Midbrain (tissue), 1 donor: ENCODE measurements around the gene SH3RF3.
A peak's percentile ranks its signal among the peaks of the same experiment; 100 is the strongest.

Source experiments
- DNase-seq: peaks from one replicate; lab custom pipeline; 2025; lab: John Stamatoyannopoulos, UW

The SH3RF3 gene

DNA sequence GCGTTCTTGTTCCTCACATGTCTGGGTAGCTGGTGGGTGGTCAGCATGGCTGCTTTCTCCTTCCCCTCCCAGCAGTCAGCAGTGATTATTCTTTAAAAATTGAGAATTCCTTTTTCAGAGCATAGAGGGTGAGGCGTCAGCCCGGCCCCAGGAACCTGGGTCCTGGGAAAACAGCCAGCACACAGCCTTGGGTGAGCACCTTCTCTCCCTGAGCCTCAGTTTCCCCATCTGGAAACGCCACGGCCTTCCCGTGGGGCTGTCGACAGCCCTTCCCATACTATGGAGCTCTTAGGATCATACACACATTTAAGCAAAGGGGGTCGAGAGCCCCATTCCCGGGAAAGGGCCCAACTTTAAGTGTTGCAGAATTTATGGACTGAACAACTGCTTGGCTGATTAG, 73.5 kb downstream of the SH3RF3 start:
- DNase-seq = no peak

DNA sequence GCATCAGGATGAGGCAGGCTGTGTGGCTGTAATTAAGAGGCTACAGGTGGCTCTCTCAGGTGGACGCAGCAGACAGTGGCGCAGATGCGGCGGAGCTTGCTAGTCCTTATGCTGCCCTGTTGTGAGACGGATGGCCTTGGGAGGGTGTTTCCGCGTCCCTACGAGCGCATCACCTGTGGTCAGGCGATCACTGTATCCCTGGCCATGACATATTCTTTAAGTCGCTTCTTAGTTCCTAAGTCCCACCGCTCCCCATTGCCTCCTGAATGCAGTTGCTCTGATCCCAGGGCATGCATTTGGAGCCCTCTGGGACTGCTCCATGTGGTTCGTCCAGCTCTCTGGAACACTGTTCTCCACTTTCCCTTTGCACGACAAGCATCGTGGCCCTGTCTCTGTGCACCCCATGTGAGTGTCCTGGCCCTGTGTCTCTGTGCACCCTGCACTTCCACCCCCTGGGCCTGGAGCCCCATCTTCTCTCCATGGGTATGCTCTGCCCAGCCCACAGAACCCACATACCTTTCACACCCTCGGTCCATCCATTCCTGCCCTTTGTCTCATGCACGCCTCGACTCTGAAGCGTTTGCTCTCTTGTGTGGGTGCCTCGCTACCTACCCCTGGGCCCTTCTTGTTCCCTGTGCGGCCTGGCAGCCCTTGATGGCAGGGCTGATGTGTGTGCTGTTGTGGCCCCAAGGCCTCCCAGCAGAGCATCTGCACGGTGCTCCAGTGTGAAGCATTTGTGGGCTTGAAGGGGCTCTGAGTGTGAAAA, 74.4 kb downstream of the SH3RF3 start:
- DNase-seq = no peak

DNA sequence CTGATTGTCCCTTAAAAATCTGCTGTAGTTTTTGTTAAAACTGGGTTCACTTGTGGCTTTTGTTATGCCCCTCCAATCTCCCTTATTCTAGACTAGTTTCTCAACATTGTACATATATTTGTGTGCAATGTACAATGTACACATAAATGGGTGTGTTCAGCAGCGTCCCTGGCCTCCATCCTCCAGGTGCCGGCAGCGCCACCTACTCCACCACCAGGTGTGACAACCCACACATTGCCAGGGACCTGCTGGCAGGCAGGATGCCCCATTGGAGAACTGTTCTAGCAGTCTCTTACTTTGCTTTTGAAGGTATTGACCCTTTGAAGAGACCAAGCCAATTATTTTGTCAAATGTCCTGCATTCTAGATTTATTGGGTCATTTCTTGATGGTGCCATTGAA, 75.4 kb downstream of the SH3RF3 start:
- no peak for DNase-seq

DNA sequence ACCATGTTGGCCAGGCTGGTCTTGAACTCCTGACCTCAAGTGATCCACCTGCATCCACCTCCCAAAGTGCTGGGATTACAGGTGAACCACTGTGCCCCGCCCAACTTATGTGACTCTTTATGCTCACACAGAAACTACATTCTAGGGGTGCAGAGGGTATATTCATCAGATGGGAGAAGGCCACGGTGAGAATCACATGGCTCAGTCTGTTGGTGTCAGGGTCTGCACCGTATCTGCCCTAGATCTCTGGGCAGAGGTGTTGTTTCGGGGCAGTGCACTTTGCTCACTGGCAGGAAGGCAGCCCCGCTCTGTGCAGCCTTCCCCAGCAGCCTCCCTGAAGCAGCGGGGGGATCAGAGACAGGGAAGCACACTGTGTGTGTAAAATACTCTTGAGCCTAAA, 76.4 kb downstream of the SH3RF3 start:
- DNase-seq = no peak

DNA sequence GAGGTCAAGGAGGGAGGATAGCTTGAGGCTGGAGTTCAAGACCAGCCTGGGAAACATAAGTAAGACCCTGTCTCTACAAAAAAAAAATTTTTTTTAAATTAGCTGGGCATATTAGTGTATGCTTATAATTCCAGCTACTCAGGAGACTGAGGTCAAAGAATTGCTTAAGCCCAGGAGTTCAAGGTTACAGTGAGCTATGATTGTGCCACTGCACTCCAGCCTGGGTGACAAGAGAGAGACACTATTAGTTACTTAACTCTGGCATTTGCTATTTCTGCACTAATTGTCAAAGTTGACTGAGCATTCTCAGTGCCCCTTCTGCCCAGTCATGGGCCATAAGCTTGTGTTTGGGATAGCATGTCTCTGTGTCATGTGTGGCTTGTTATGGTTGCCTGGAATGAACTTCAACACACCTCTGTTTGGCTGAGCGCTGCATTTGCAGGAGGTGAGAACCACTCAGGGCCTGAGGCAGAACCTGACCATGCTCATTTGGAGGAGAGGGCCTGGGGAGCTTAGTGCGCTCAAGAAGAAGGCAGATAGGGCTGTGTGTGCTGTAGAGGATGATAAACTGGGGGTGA, 77.7 kb downstream of the SH3RF3 start:
- DNase-seq = no peak

DNA sequence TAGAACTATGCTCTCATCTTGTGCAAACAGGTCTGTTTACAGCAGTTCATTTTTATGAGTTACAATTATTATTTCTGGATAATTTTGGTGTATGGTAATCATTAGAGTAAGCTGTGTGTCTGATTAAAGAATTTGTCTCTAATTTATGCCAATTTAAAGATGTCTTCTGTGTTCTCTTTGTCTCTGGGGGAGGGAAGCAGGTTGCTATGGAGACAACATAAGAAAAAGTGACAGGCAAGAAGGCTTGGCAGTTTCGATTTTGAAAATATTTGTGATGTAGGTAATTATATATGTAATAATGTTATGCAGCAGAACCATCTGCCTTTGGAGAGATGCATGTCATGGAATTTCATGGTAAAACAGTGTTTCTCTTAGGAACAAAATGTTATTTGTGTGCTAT, 78.2 kb downstream of the SH3RF3 start:
- DNase-seq = no peak

DNA sequence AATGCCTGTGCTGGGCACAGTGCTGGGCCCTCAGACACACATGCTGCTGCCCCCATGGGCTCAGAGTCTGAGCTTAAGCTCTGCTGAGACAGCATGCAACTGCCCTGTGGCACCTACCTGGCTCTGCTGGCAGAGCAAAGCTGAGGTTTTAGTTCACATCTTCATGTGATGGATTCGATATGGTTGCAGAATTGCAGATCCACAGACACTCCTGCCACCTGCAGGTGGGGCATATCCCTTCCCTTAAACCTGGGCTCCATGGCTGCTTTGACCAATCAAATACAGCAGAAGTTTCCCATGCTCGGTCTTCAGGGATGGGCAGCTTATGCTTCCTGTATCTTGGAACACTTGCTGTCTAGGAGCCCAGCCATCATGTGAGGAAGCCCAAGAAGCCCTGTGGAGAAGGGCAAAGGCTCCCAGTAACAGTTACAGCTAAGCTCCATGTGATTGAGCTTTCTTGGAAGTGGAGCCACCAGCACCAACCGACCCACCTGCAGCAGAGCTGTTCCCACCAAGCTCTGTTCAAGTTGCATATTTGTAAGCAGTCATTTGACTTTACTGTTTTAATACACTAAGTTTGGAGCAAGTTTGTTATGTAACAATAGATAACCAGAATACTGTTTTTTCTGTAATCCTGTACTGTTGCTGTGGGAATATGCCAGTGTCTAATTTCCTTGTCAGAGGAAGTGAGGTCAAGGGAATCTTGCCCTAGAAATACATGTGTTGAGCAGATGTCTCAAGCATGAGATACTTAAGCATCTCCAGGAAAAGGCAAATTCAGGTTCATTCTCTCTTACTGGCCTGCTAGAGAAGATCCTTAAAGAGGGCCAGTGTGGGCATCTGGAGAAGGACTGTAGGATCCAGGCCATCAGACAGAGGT, 79.3 kb downstream of the SH3RF3 start:
- no peak for DNase-seq

DNA sequence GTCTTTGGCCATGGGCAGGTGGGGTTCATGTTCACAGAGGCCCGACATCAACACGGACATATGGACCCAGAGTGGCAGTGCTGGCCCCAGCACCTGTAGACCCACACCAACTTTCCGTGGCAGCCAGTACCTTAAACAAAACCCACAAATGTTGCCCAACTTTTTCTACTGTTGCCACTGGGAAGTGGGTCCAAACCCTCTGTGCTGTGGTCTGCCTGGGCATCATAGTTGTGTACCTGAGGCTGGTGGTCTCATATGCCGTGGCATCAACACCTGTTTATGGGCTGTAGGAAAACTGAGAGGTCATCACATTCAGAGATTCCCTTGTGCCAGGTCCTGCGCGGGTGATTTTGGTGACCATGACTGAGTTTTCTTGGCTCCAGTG, 79.9 kb downstream of the SH3RF3 start:
- DNase-seq = no peak

DNA sequence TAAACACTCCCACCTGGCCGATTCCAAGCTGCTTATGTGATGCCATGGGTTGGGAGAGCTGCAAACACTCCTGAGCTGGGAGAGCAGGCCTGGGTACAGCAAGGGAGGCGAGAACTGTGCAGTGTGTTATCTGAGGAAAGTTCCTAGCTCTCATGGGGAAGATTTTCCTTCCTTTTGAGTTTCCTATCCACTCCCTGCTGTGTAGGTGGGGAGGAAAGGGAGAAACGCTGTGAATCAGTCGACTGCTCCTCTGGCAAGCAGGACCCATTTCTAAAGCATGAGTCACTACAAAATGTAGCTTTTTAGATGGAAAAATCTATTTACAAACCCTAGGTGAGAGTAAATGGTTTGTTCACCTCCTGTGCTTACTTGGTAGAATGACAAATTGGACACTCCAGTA, 80.4 kb downstream of the SH3RF3 start:
- no peak for DNase-seq

DNA sequence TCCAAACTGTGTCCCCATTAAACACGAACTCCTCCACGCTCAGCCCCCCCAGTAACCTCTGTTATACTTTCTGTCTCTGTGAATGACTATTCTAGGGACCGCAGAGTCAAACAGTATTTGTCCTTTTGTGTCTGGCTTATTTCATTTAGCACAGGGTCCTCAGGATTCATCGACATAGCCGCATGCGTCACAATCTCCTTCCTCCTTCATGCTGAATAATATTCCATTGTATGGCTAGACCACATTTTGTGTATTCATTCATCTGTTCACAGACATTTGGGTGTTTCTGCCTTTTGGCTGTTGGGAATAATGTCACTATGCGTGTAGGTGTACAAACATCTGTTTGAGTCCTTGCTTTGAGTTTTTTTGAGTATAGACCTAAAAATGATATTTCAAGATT, 80.9 kb downstream of the SH3RF3 start:
- no peak for DNase-seq

DNA sequence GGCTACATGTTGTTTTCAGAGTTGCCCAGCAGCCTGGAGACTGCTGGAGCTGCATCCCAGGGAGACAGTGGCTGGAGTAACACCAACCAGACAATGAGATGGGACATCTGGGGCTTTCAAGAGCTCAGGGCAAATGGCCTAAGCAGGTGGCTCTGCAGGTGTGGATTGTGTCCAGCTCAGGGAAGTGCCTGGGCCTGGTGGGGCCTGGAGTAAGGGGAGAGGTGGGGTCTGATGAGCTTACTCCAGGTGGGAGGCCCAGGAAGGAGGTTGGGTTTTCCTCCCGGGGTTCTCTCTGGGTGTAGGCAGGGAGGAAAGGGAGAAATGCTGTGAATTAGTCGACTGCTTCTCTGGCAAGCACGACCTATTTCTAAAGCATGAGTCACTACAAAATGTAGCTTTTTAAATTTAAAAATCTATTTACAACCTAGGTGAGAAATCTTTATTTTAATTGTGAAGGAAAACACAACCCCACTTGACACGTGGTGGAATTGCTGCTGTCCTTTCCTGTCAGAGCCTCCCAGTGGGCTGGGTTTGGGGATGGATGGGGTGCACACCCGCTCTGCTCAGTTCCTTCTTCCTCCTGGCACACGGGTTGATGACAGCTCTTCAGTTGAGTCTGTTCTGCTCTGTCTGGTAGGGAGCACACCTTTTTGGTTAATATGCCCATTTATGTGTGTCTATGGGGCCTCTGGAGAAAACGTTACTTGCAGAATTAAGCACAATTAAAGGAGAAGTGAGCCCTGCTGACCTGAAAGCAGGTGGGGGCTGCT, 81.6 kb downstream of the SH3RF3 start:
- no peak for DNase-seq

DNA sequence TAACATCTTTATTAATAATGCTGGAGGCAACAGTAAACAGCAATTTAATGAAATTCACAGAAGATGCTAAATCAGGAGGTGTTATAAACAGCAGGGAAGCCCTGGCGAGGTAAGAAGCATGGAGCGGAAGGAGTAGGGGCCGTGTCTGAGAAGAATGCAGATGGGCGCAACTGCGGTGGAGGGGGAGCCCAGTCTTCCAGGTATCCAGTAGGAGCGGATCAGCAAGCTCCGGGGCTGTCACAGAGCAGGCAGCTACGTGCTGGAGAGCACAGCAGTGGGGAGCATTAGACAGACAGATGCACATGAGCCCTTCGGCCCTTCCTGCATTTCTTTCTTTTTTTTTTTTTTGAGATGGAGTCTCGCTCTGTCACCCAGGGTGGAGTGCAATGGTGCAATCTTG, 82.3 kb downstream of the SH3RF3 start:
- no peak for DNase-seq

DNA sequence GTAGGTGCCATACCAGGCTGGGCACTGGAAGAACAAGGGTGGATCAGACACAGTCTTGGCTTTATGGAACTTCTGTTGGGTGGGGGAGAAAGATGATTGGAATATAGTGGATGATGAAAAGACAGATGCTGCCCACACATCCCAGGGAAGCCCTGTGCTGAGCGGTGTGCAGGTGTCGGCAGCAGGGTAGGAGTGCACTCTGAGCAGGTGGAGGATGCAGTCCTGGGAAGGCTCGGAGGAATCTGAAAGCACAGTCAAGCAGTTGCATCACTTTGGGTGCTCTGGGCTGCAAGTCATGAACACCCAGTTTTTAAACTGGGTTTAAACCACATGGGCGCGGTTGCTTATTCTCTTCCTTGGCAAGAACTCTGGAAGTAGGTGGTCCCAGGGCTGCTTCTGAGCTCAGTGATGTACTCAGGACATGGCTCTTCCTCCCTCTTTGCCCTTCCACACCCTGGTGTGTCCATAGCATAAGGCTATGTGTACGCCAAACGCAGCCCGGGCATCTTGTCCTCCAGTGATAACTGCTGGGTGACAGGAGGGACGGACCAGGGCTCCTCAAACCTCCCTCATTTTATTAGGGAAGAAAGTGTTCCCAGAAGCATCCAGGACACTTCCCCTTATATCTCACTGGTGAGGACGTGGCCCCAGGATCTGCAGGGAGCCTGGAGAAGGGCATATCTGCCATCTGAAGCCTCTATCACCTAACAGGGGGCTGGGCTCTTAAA, 84.0 kb downstream of the SH3RF3 start:
- no peak for DNase-seq

DNA sequence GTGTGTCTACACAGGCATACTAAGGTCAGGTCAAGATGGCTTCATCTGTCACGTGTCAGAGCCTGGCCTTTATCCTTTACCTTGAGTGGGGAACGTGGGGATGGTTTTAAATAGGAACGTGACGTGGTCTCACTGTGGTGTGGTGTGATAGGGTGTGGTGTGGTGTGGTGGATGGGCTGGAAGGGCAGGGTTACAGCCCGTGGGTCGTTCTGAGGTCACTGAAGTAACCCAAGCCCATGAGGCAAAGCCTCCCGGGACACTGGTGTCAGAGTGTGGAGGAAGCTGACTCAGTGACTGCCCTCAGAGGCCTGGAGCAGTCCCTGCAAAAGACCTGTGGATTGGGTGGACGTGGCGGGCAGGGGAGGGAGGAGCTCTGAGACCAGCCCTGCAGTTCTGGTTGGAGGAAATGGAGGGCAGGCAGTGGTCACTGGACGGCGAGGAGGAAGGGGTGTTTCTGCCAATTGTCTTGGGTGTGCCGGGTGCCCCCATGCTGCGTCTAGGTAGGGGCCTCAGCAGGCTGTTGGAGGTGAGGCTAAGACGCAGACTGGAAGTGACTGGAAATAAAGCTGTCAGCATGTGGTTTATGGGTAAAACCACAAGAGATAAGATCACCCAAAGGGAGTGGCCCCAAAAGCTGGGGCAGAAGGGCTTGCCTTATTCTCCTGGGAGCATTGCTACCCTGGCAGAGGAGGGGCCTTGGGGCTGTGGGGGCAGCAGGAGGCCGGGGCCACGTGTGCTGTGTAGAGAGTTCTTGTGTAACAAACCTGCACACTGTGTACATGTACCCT, 84.8 kb downstream of the SH3RF3 start:
- no peak for DNase-seq

DNA sequence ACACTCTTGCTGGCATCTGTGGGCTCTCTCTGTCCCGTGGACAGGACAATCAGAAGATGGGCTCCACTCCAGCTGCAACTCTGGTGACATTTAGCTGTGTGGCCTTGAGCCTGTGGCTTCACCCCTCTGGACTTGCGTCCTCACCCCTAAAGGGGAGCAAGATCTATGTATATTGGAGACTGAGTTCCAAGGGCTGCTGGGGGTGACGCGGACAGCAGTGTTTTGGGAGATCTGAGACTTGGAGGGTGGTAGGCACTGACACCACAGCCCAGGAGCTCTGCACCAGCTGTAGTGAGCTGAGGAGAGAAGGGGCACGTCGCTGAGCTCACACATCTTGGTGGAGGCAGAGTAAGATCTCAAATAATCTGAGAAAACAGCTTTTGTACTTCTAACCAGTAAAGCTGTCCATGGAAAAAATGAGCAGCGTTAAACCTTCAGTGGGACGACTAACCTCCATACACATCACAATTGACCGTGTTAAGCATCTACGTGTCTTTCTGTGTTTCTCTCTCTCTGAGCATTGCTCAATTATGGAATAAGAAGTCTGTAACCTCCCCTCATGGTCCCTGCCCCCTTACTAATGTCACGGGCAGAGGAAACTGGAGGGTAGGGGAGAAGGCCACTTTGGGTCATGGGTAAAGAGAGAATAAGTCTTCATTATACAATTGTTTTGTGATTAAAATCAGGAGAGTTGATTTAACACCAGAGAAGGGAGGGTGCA, 85.8 kb downstream of the SH3RF3 start:
- no peak for DNase-seq

DNA sequence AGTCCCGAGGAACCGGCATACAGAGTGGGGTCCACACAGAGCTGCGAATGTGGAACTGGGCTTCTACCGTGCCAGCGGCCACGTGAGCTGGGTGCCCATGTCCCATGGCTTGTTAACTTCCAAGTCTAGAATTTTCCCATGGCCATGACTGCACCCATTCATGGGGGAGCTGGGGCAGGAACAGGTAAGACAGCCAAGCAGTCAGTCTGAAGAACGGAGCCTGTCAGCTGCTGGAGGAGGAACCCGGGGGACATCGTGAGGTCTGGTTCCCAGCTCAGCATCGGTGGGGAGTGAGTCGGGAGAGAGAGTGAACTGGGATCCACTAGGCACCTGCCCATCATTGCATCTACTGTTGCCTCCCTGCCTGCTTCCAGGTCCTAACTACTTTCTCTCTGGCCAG, 86.9 kb downstream of the SH3RF3 start:
- DNase-seq = no peak

DNA sequence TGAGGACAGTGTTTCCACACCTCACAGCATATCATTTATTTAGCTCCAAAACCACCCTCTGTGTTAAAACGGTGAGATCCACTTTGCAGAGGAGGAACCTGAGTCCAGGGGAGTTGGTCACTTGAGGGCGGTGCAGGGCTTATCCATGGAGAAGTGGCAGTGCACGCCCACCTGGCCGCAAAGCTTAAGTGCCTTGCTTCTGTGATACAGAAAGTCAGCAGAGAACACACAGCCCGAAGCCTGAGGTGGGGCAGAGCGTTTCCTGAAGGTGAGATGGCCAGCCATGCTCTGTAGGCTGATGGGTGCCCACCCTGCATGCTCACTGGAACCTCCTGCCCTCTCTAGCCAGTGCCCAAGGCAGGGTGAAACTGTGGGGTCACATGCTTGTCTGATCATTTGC, 87.3 kb downstream of the SH3RF3 start:
- DNase-seq = no peak

DNA sequence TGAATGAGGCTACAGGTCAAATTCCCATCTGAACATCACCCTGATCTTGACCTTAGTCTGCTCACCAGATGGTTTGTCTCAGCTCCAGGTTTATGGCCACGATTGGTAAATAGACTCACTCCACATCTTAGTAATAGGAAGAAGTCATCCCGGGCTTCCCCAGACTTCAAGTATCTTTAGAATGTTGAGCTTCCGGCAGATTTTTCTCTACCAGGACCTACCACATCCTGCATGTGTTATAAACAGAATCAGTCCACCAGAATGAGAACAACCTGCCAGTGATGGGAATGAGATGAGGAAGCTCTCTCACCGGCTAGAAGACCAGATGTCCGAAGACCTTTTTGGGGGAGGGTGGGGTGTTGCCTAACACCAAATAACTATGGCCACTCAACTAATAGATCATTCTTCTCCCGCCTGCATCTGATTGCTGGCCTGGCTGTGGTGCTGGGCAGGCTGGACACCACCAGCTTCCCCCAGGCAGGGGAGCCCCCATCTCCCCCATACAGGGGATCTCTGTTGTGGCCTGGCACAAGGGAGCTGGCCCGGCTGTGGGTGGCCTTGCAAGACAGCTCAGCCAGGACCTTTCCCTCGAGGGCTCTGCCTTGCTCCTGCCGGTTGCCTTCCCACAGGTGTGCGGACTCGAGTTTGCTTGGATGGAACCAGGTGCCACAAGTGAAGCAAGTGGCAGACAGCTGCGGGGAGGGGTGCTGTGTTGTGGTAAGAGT, 88.5 kb downstream of the SH3RF3 start:
- peak; percentile 7 for DNase-seq

DNA sequence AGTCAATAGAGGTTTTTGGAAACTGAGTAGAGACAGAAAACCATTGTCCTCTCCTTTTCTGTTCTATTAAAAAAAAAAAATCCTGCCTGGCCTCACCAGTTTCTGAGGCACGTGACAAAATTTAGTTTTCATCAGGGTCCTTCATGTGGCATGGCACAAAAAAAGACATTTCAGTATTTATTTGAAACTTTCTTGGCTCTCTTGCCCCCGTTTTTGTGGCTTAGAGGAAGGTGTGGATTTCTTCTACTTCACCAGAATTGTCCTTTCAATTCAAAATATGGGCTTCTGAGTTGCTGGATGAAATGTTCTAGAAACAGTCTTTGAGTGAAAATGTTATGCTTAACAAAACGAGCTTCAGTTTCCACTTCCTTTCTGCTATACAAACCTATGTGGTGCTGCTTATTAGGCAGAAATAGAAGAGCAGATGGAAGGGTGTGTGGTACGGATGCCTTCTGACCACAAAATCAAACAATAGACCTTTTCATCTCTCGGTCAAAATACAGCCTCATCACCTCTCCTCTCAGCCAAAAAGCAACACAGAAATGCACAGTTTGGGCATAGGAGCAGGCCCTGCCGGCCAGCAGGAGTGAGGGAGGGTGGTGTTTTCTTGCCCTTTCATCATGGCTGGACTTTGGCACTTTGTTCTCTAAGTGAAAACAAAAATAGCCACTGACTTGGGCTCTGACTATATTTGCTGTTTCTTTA, 89.2 kb downstream of the SH3RF3 start:
- DNase-seq = no peak
